Thoracic aorta (tissue), 2 donors: ENCODE data around the gene DLG5. TPM values are rescaled to one million over a fixed set of nuclear protein-coding genes. Genes with fewer than 3 reads are reported as not detected.

Experiments
- ATAC-seq: fragments of 150-250 bp; one replicate; pipeline ENCODE4 v1.8.0; 2017; ENCODE audit warnings: low read depth; ENCODE audit not compliant: insufficient number of reproducible peaks, low FRiP score
- DNase-seq: peaks from one replicate; pipeline ENCODE4 v3.0.0-alpha.2; 2020; ENCODE audit warnings: low spot score
- H3K27ac ChIP-seq, 2 donors: fragments of 200-600 bp; sonication (generic); 1 replicate in 1 of 2; 2 replicates in 1 of 2; pipeline ENCODE4 v1.5.1; 2016; ENCODE audit warnings: mild to moderate bottlenecking in 2 of 2, moderate library complexity in 2 of 2
- H3K27me3 ChIP-seq: fragments of 200-600 bp; sonication (generic); replicated peaks from 2 replicates; pipeline ENCODE4 v1.6.0; 2016; ENCODE audit warnings: mild to moderate bottlenecking; ENCODE audit not compliant: insufficient read depth
- H3K36me3 ChIP-seq: fragments of 200-600 bp; sonication (generic); one replicate; pipeline ENCODE4 v1.5.1; 2016
- H3K4me1 ChIP-seq, 2 donors: fragments of 200-600 bp; sonication (generic); 1 replicate in 1 of 2; 2 replicates in 1 of 2; pipeline versions ENCODE4 v1.5.1 to v1.6.0; 2016; ENCODE audit warnings: low read depth in 2 of 2, mild to moderate bottlenecking in 1 of 2; ENCODE audit not compliant: control insufficient read depth in 1 of 2
- H3K4me3 ChIP-seq: fragments of 200-600 bp; sonication (generic); 2 replicates; pipeline ENCODE4 v1.5.1; 2016; ENCODE audit warnings: mild to moderate bottlenecking
- H3K9me3 ChIP-seq: fragments of 200-600 bp; sonication (generic); 2 replicates; pipeline ENCODE4 v1.5.1; 2016
- total RNA-seq, 2 donors: library from RNA; depleted of rRNA; stranded (reverse); fragments of >200 nt; gene quantifications; one replicate each; pipeline versions ENCODE4 v1.1.0 to v1.2.3, GENCODE V29; 2016
- TF ChIP-seq, protein P1 (sequence below): fragments of 200-600 bp; sonication (generic); IDR thresholded peaks from one replicate; pipeline ENCODE4 v1.5.1; 2019; ENCODE audit warnings: antibody characterized with exemption

The DLG5 gene
- total RNA-seq, 2 donors from 2014 or later = 36.4 to 79.6 TPM

- peaks cover 0 to 15% of the 10 kb centered on the region in 2 donors for H3K4me1 ChIP-seq
- H3K4me3 ChIP-seq = no peak overlapping the region
- no peaks in the 10 kb centered on the region for H3K9me3 ChIP-seq
- TF ChIP-seq, protein P1, sequence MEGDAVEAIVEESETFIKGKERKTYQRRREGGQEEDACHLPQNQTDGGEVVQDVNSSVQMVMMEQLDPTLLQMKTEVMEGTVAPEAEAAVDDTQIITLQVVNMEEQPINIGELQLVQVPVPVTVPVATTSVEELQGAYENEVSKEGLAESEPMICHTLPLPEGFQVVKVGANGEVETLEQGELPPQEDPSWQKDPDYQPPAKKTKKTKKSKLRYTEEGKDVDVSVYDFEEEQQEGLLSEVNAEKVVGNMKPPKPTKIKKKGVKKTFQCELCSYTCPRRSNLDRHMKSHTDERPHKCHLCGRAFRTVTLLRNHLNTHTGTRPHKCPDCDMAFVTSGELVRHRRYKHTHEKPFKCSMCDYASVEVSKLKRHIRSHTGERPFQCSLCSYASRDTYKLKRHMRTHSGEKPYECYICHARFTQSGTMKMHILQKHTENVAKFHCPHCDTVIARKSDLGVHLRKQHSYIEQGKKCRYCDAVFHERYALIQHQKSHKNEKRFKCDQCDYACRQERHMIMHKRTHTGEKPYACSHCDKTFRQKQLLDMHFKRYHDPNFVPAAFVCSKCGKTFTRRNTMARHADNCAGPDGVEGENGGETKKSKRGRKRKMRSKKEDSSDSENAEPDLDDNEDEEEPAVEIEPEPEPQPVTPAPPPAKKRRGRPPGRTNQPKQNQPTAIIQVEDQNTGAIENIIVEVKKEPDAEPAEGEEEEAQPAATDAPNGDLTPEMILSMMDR = no peak
- H3K27me3 ChIP-seq = no peaks in the 10 kb centered on the region
- DNase-seq (no peak), ATAC-seq (no peak)
- H3K27ac ChIP-seq = no peak overlapping the region
- no peaks in the 10 kb centered on the region for H3K36me3 ChIP-seq
Measured at GRCh38 chr10:77965294-77965693, 38.7 kb upstream of the DLG5 start.

- no peak overlapping the region for H3K4me3 ChIP-seq
- peaks cover 0 to 11% of the 10 kb centered on the region in 2 donors for H3K4me1 ChIP-seq
- TF ChIP-seq, protein P1 = no peak
- DNase-seq (no peak), ATAC-seq (no peak)
- H3K27me3 ChIP-seq = no peaks in the 10 kb centered on the region
- H3K36me3 ChIP-seq = no peaks in the 10 kb centered on the region
- no peaks in the 10 kb centered on the region for H3K9me3 ChIP-seq
- no peak overlapping the region for H3K27ac ChIP-seq
Measured at GRCh38 chr10:77964811-77965210, 38.3 kb upstream of the DLG5 start.

DNA sequence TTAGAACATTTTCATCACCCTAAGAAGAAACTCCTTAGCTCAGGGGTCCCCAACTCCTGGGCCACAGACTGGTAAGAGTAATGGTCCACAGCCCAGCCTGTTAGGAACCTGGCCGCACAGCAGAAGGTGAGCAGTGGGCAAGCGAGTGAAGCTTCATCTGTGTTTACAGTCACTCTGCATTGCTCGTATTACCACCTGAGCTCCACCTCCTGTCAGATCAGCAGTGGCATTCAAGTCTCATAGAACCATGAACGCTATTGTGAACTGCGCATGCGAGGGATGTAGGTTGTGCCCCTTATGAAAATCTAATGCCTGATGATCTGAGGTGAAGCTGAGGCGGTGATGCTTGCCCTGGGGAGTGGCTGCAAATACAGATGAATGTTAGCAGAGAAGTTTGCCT is 37.3 kb upstream of the DLG5 start:
- Histone ChIP-seq H3K36me3 (no peaks in the 10 kb centered on the region), H3K27me3 (no peaks in the 10 kb centered on the region), H3K27ac (no peak overlapping the region), H3K4me1 (peaks cover 0 to 2% of the 10 kb centered on the region in 2 donors), H3K4me3 (no peak overlapping the region), H3K9me3 (no peaks in the 10 kb centered on the region)
- no peak for ATAC-seq
- DNase-seq = no peak
- TF ChIP-seq, protein P1 = no peak

DNA sequence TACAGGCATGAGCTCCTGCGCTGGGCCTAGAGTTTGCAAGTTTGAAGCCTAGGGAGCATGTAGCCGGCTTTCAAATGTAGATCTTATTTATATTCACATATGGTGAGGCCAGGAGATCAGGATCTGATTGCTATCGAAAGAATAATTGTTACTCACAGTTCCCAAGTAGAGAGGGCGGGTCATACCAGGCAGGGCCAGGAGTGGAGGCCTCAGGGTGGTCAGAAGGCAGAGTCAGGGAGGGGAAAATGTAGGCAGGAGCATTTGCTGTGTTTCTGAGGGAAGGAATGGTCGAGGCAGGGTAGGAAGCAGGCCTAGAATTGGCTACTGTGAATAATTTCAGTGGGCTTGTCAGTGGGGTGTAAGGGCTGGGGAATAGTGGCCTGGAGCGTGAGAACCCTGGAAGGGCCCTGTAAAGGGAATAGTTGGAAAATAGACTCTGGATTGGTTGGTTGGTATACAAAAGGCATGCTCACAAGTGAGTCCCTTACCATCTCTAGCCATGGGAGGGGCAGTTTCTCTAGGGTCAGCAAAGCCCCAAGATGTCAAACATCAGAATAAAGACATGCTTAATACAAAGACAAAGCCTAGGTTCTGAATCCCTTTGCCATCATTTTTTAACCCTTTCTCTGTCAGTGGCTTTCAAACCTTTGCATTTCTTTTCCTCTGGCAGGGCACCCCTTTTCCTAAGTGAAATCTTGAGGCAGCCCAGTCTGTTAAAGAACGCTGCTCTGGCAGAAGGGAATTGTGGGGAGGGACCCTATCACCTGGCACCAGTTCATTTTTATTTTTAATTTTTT is 36.0 kb upstream of the DLG5 start:
- Histone ChIP-seq H3K4me3 (no peak overlapping the region), H3K27ac (no peak overlapping the region), H3K36me3 (no peaks in the 10 kb centered on the region), H3K27me3 (no peaks in the 10 kb centered on the region), H3K9me3 (no peaks in the 10 kb centered on the region), H3K4me1 (no peaks in the 10 kb centered on the region)
- ATAC-seq (no peak), DNase-seq (no peak)
- TF ChIP-seq, protein P1 = no peak

GRCh38 chr10:77961668-77962067 is 35.1 kb upstream of the DLG5 start:
- no peak for ATAC-seq
- Histone ChIP-seq H3K27me3 (no peaks in the 10 kb centered on the region), H3K36me3 (no peaks in the 10 kb centered on the region), H3K4me1 (no peaks in the 10 kb centered on the region), H3K9me3 (no peaks in the 10 kb centered on the region), H3K4me3 (no peak overlapping the region), H3K27ac (no peak overlapping the region)
- TF ChIP-seq, protein P1 = no peak
- no peak for DNase-seq
